ENCODE measurements around the gene CEP164. TPM values are rescaled to one million over a fixed set of nuclear protein-coding genes. Genes with fewer than 3 reads are reported as not detected.
A peak's percentile ranks its signal among the peaks of the same experiment; 100 is the strongest.

Gene CEP164
- total and polyA plus RNA-seq, 2 of the 8 experiments (the other 6 are each of a cell fraction or from before 2014, with no cell fraction given) = 8.4 to 20.8 TPM

- FAIRE-seq = no peak
Measured at GRCh38 chr11:117428856-117429229, 101.2 kb downstream of the CEP164 start.

More at GRCh38 chr11:117428856-117429229, 101.2 kb downstream of the CEP164 start:
- DNase-seq (ENCODE audit: low read depth in 1 of 2, low spot score in 2 of 2) = no peak
- Histone ChIP-seq H3K18ac (ENCODE audit: extremely low read depth, low read length) (no peak overlapping the region), H3K27me3 (replicated peaks in 1 of 4; ENCODE audit: control insufficient read depth in 3 of 4, extremely low read depth in 1 of 4, insufficient read depth in 3 of 4, low read length in 3 of 4) (no peaks in the 10 kb centered on the region; a peak in 1 of 7 replicates), H4K5ac (ENCODE audit: insufficient read length, low read depth, low read length) (no peak overlapping the region), H2AK5ac (ENCODE audit: low read depth, low read length) (0 out of 2 replicates have a peak overlapping the region, but pooled peaks have one; percentile 72), H3K14ac (ENCODE audit: insufficient read length) (no peak overlapping the region), H3K4ac (replicated peaks; ENCODE audit: insufficient read length, low read depth, low read length) (no peak overlapping the region), H3K4me3 (ENCODE audit: extremely low read depth in 1 of 4, insufficient read depth in 2 of 4, low read depth in 3 of 4, low read length in 4 of 4) (no peak overlapping the region), H3K23ac (ENCODE audit: insufficient read length) (no peak overlapping the region), H3K56ac (replicated peaks; ENCODE audit: insufficient read length, low read depth, low read length) (no peak overlapping the region), H4K91ac (replicated peaks; ENCODE audit: insufficient read length, low read length) (no peak overlapping the region), H2BK20ac (ENCODE audit: low read length) (no peak overlapping the region), H4K8ac (ENCODE audit: extremely low read depth, insufficient read depth, low read length) (no peak overlapping the region), H2BK5ac (ENCODE audit: low read depth, low read length) (no peak overlapping the region), H3K27ac (ENCODE audit: low read depth, low read length) (no peak overlapping the region), H3K4me1 (replicated peaks in 1 of 4; ENCODE audit: control insufficient read depth in 3 of 4, insufficient read depth in 4 of 4, low read length in 3 of 4) (peaks cover 0 to 7% (median 4%) of the 10 kb centered on the region in 4 experiments; a peak in 6 of 7 replicates), H4K20me1 (replicated peaks in 1 of 2; ENCODE audit: control insufficient read depth in 1 of 2, insufficient read depth in 2 of 2, low read length in 2 of 2) (no peaks in the 10 kb centered on the region), H3K79me1 (ENCODE audit: low read depth, low read length) (no peaks in the 10 kb centered on the region), H3K4me2 (ENCODE audit: insufficient read depth in 1 of 2, low read depth in 2 of 2, low read length in 2 of 2) (no peak overlapping the region), H3K36me3 (ENCODE audit: control insufficient read depth in 2 of 4, insufficient read depth in 4 of 4, low read length in 3 of 4) (no peaks in the 10 kb centered on the region), H2BK12ac (ENCODE audit: low read depth, low read length) (0 out of 2 replicates have a peak overlapping the region, but pooled peaks have one; percentile 27), H2BK120ac (replicated peaks; ENCODE audit: low read depth, low read length) (peak overlapping the region; percentile 6), H2BK15ac (ENCODE audit: low read length) (peak overlapping the region; percentile 92; the same call in 1 of the 2 replicates), H3K23me2 (ENCODE audit: low read depth, low read length) (no peaks in the 10 kb centered on the region), H3K9me3 (ENCODE audit: insufficient read depth in 2 of 2, low read depth in 1 of 2, low read length in 1 of 2) (no peaks in the 10 kb centered on the region), H3K9ac (replicated peaks in 1 of 4; ENCODE audit: extremely low read depth in 1 of 4, low read depth in 3 of 4, low read length in 3 of 4) (no peak overlapping the region), H3K79me2 (ENCODE audit: control insufficient read depth in 1 of 2, insufficient read depth in 2 of 2, low read length in 2 of 2) (no peaks in the 10 kb centered on the region), H2AFZ (ENCODE audit: low read length) (no peak overlapping the region)
- peak in 1 of 2 experiments; percentile 34; a peak in 1 of 4 replicates for TF ChIP-seq RAD21 (IDR thresholded peaks at IDR 0.05 in 1 of 2, conservative IDR thresholded peaks at IDR 0.05 in 1 of 2; ENCODE audit: low read depth in 2 of 2, low read length in 2 of 2)
- peak; percentile 8 to 16 (median 10); a peak in 3 of 4 replicates for TF ChIP-seq CTCF (IDR thresholded peaks at IDR 0.05; ENCODE audit: control extremely low read depth in 1 of 3, insufficient read depth in 1 of 3, low read depth in 1 of 3, low read length in 3 of 3)
- peak; percentile 75; the same call in 1 of the 2 replicates for TF ChIP-seq KDM1A (IDR thresholded peaks at IDR 0.05; ENCODE audit: borderline replicate concordance, low read length)
- no peak for TF ChIP-seq MAX (IDR thresholded peaks at IDR 0.05)
- TF ChIP-seq KDM4A (IDR thresholded peaks at IDR 0.05; ENCODE audit: low read depth, low read length, severe bottlenecking) = no peak
- TF ChIP-seq CTBP2 (IDR thresholded peaks at IDR 0.05; ENCODE audit: borderline replicate concordance, insufficient read depth, insufficient read length, low read length) = no peak
- no peak for TF ChIP-seq JUN (IDR thresholded peaks at IDR 0.05; ENCODE audit: low read depth, low read length)
- WGBS, 2 experiments (ENCODE audit: extremely low coverage in 1 of 2, insufficient coverage in 1 of 2, insufficient read length in 1 of 2, insufficient replicate concordance in 2 of 2, low coverage in 1 of 2, low lambda C conversion rate in 2 of 2, missing lambda C conversion rate in 1 of 2) = 82% methylated on average over 7 of the region's 7 CpGs; no CpG with 5 or more reads in 1 of the 2 experiments
- POLR2A ChIA-PET (ENCODE audit: partially characterized antibody) = interaction anchor here (0.7 kb wide), 1 partner anchor 9 kb away, joined by 3 read pairs; no protein-coding TSS in a partner anchor
- CTCF ChIA-PET (ENCODE audit: partially characterized antibody) = interaction anchor here (0.7 to 10.9 kb wide), 17 partner anchors 9 to 389 kb away, joined by 3 to 142 read pairs (median 3); no protein-coding TSS in a partner anchor
